IMR-90 (cell line): ENCODE data around the gene DUSP7. TPM values are rescaled to one million over a fixed set of nuclear protein-coding genes. Genes with fewer than 3 reads are reported as not detected.

Experiments
- ATAC-seq: fragments of 200-7000 bp; cut with Tn5 transposase; 2 replicates; pipeline ENCODE4 v1.9.1; 2020; ENCODE audit warnings: low read depth, mild to moderate bottlenecking, moderate library complexity
- BruUV-seq: library from RNA; stranded (reverse); fragments of 400-500 nt; replicated peaks from 2 replicates; lab custom pipeline; 2021; lab: Mats Ljungman, UMichigan
- CTCF ChIA-PET: fragments of 300-600 bp; formaldehyde crosslinking; extraction: SDS; loops from one replicate; lab custom pipeline; 2021; ENCODE audit warnings: antibody characterized with exemption; lab: Yijun Ruan, JAX
- POLR2A ChIA-PET: fragments of 300-600 bp; sonication (Branson Sonifier 250); formaldehyde crosslinking; loops from one replicate; lab custom pipeline; 2022; ENCODE audit warnings: antibody characterized with exemption; ENCODE audit not compliant: unreplicated experiment; lab: Charles Lee
- DNase-seq: peaks from one replicate; pipeline ENCODE4 v3.0.0; 2013
- H2AFZ ChIP-seq: replicated peaks from 2 replicates; pipeline ENCODE3; 2013; ENCODE audit warnings: low read length, mild to moderate bottlenecking; ENCODE audit not compliant: poor library complexity
- H2AK5ac ChIP-seq: 2 replicates; pipeline ENCODE4 v1.6.1; 2013; ENCODE audit warnings: low read depth, low read length, inconsistent platforms
- H2AK9ac ChIP-seq: replicated peaks from 2 replicates; pipeline ENCODE3; 2013; ENCODE audit warnings: mild to moderate bottlenecking, low read depth, low read length, moderate library complexity; ENCODE audit not compliant: poor library complexity
- H2BK120ac ChIP-seq: 2 replicates; pipeline ENCODE4 v1.6.1; 2013; ENCODE audit warnings: low read depth, low read length, inconsistent platforms
- H2BK15ac ChIP-seq: 3 replicates; pipeline ENCODE4 v1.6.1; 2013; ENCODE audit warnings: low read depth, low read length, inconsistent platforms
- H2BK20ac ChIP-seq: 2 replicates; pipeline ENCODE4 v1.6.1; 2013; ENCODE audit warnings: low read depth, mild to moderate bottlenecking, inconsistent platforms, low read length, moderate library complexity
- H2BK5ac ChIP-seq: 2 replicates; pipeline ENCODE4 v1.6.1; 2013; ENCODE audit warnings: mild to moderate bottlenecking, low read depth, low read length, inconsistent platforms; ENCODE audit not compliant: poor library complexity, severe bottlenecking
- H3K14ac ChIP-seq: replicated peaks from 2 replicates; pipeline ENCODE4 v1.6.1; 2013; ENCODE audit warnings: low read depth, low read length, inconsistent platforms
- H3K18ac ChIP-seq: 2 replicates; pipeline ENCODE4 v1.6.1; 2013; ENCODE audit warnings: low read depth, low read length, control low read depth
- H3K23ac ChIP-seq: 2 replicates; pipeline ENCODE4 v1.6.1; 2013; ENCODE audit warnings: low read depth, low read length, inconsistent platforms
- H3K27ac ChIP-seq: 2 replicates; pipeline ENCODE4 v1.5.1; 2013; ENCODE audit warnings: mild to moderate bottlenecking, control low read depth, low read length; ENCODE audit not compliant: insufficient read depth
- H3K27me3 ChIP-seq: 2 replicates; pipeline ENCODE4 v1.6.1; 2013; ENCODE audit warnings: low read length; ENCODE audit not compliant: control insufficient read depth, insufficient read depth
- H3K36me3 ChIP-seq: 2 replicates; pipeline ENCODE4 v1.6.1; 2013; ENCODE audit warnings: low read length, mixed read lengths; ENCODE audit not compliant: control insufficient read depth, insufficient read depth
- H3K4ac ChIP-seq: 2 replicates; pipeline ENCODE4 v1.6.1; 2013; ENCODE audit warnings: low read depth, low read length, inconsistent platforms
- H3K4me1 ChIP-seq: 2 replicates; pipeline ENCODE4 v1.6.1; 2013; ENCODE audit warnings: low read length, mixed read lengths; ENCODE audit not compliant: control insufficient read depth, insufficient read depth
- H3K4me2 ChIP-seq: 2 replicates; pipeline ENCODE4 v1.6.1; 2013; ENCODE audit warnings: low read depth, mild to moderate bottlenecking, control low read depth, low read length, moderate library complexity
- H3K4me3 ChIP-seq: 2 replicates; pipeline ENCODE4 v1.5.1; 2013; ENCODE audit warnings: low read depth, mild to moderate bottlenecking, control low read depth, low read length, moderate library complexity; ENCODE audit not compliant: insufficient read depth
- H3K56ac ChIP-seq: 2 replicates; pipeline ENCODE4 v1.6.1; 2013; ENCODE audit warnings: low read length, inconsistent platforms; ENCODE audit not compliant: insufficient read depth; ENCODE audit errors: extremely low read depth
- H3K79me1 ChIP-seq, 2 experiments: 2 replicates each; pipeline ENCODE4 v1.6.1; 2013; ENCODE audit warnings: low read length in 2 of 2, inconsistent platforms in 1 of 2, low read depth in 1 of 2
- H3K9ac ChIP-seq: 2 replicates; pipeline ENCODE4 v1.6.1; 2013; ENCODE audit warnings: low read depth, low read length, control low read depth
- H3K9me1 ChIP-seq: 2 replicates; pipeline ENCODE4 v1.6.1; 2013; ENCODE audit warnings: low read length, inconsistent platforms; ENCODE audit not compliant: insufficient read depth
- H3K9me3 ChIP-seq: 2 replicates; pipeline ENCODE4 v1.6.1; 2013; ENCODE audit warnings: low read length; ENCODE audit not compliant: control insufficient read depth, insufficient read depth
- H4K20me1 ChIP-seq: 2 replicates; pipeline ENCODE4 v1.6.1; 2013; ENCODE audit warnings: low read length, inconsistent platforms; ENCODE audit not compliant: insufficient read depth
- H4K5ac ChIP-seq: 2 replicates; pipeline ENCODE4 v1.6.1; 2013; ENCODE audit warnings: mild to moderate bottlenecking, low read depth, low read length, control low read depth
- H4K8ac ChIP-seq, 2 experiments: 2 replicates each; pipeline ENCODE4 v1.6.1; 2013; ENCODE audit warnings: low read depth in 2 of 2, low read length in 2 of 2, control low read depth in 1 of 2, inconsistent platforms in 1 of 2
- H4K91ac ChIP-seq: 2 replicates; pipeline ENCODE4 v1.6.1; 2013; ENCODE audit warnings: low read depth, low read length, inconsistent platforms; ENCODE audit not compliant: insufficient read depth
- BHLHE40 ChIP-seq: fragments of 150-350 bp; IDR thresholded peaks from 2 replicates; pipeline ENCODE4 v1.6.1; 2016; ENCODE audit warnings: mild to moderate bottlenecking, low read depth, low read length
- CEBPB ChIP-seq: IDR thresholded peaks from 2 replicates; pipeline ENCODE4 v1.6.1; 2012; ENCODE audit warnings: low read depth, low read length, improper control_type of control experiment
- CHD1 ChIP-seq: IDR thresholded peaks from 2 replicates; pipeline ENCODE4 v1.6.1; 2012; ENCODE audit warnings: low read depth, low read length, improper control_type of control experiment
- CTCF ChIP-seq: conservative IDR thresholded peaks from 2 replicates; pipeline ENCODE4 v1.5.1; 2012; ENCODE audit warnings: mild to moderate bottlenecking, low read depth, low read length, improper control_type of control experiment
- ELK1 ChIP-seq: fragments of 150-350 bp; IDR thresholded peaks from 2 replicates; pipeline ENCODE4 v1.6.1; 2016; ENCODE audit warnings: low read depth, mild to moderate bottlenecking, low read length, moderate library complexity, borderline replicate concordance
- FOS ChIP-seq: fragments of 150-350 bp; IDR thresholded peaks from 2 replicates; pipeline ENCODE4 v1.6.1; 2016; ENCODE audit warnings: low read depth, low read length
- MAFK ChIP-seq: IDR thresholded peaks from 2 replicates; pipeline ENCODE4 v1.6.1; 2012; ENCODE audit warnings: low read depth, low read length, improper control_type of control experiment
- MAZ ChIP-seq: IDR thresholded peaks from 2 replicates; pipeline ENCODE4 v1.6.1; 2012; ENCODE audit warnings: low read depth, mild to moderate bottlenecking, low read length, improper control_type of control experiment, moderate library complexity, borderline replicate concordance
- MXI1 ChIP-seq: IDR thresholded peaks from 2 replicates; pipeline ENCODE4 v1.6.1; 2012; ENCODE audit warnings: low read depth, mild to moderate bottlenecking, low read length, moderate library complexity, borderline replicate concordance
- NFE2L2 ChIP-seq: fragments of 150-350 bp; IDR thresholded peaks from 2 replicates; pipeline ENCODE4 v1.6.1; 2016; ENCODE audit warnings: low read depth, mild to moderate bottlenecking, low read length
- POLR2A ChIP-seq: IDR thresholded peaks from 2 replicates; pipeline ENCODE4 v1.6.1; 2012; ENCODE audit warnings: mild to moderate bottlenecking, low read depth, low read length
- RAD21 ChIP-seq: IDR thresholded peaks from 2 replicates; pipeline ENCODE4 v1.6.1; 2012; ENCODE audit warnings: low read length, improper control_type of control experiment
- RCOR1 ChIP-seq: IDR thresholded peaks from 2 replicates; pipeline ENCODE4 v1.6.1; 2012; ENCODE audit warnings: mild to moderate bottlenecking, low read length, improper control_type of control experiment; ENCODE audit not compliant: insufficient replicate concordance
- RFX5 ChIP-seq: IDR thresholded peaks from 2 replicates; pipeline ENCODE4 v1.8.0; 2012; ENCODE audit warnings: low read depth, mild to moderate bottlenecking, low read length, moderate library complexity
- SMC3 ChIP-seq: fragments of 150-350 bp; IDR thresholded peaks from 2 replicates; pipeline ENCODE4 v1.6.1; 2016; ENCODE audit warnings: low read depth, mild to moderate bottlenecking, antibody characterized with exemption, low read length, moderate library complexity
- USF2 ChIP-seq: fragments of 150-350 bp; IDR thresholded peaks from 2 replicates; pipeline ENCODE4 v1.6.1; 2017; ENCODE audit warnings: mild to moderate bottlenecking, antibody characterized with exemption, low read length, low read depth
- WGBS, 2 experiments: methylation state at CpG; one replicate each; pipeline versions ENCODE4 v1.1.5 to v1.1.7; 2013; ENCODE audit warnings: missing lambda C conversion rate in 2 of 2; ENCODE audit not compliant: insufficient read length in 1 of 2; ENCODE audit errors: extremely low coverage in 2 of 2; 5-methylcytosine and 5-hydroxymethylcytosine counted together
- dilution Hi-C: fragments of 300-500 bp; cut with HindIII; formaldehyde crosslinking; loops from one replicate; pipeline ENCODE4 v1.14.3; 2018; ENCODE audit warnings: low sequenced_read_pairs; ENCODE audit not compliant: unreplicated experiment
- in situ Hi-C: fragments of 300-500 bp; cut with MboI; formaldehyde crosslinking; loops from 3 replicates; pipeline ENCODE4 v1.14.3; 2019; ENCODE audit warnings: low sequenced_read_pairs, inconsistent platforms, mixed read lengths
- intact Hi-C: fragments of 100-400 bp; cut with micrococcal nuclease; formaldehyde crosslinking; loops from 2 replicates; pipeline ENCODE4 v1.10.0; 2022
- polyA plus RNA-seq, 3 experiments: library from polyadenylated mRNA; depleted of rRNA; stranded (reverse); fragments of >200 nt; gene quantifications; 2 replicates each; pipeline ENCODE4 v1.2.3, GENCODE V29; 2012; ENCODE audit warnings: low replicate concordance in 1 of 3
- total RNA-seq: library from RNA; depleted of rRNA; stranded (reverse); fragments of >200 nt; gene quantifications from 2 replicates; pipeline ENCODE4 v1.2.3, GENCODE V29; 2012

Gene DUSP7
- total and polyA plus RNA-seq, 2 of the 4 experiments (the other 2 are of a cell fraction), result 9.3 to 24.0 TPM

- no peak overlapping the region for H2AK9ac ChIP-seq
- H2BK15ac ChIP-seq, result no peak overlapping the region
- ChIA-PET POLR2A (interaction anchor here (0.5 kb wide), 1 partner anchor 51 kb away, joined by 3 read pairs; no protein-coding TSS in a partner anchor), CTCF (interaction anchor here (0.5 to 0.6 kb wide), 3 partner anchors 9 to 242 kb away, joined by 3 read pairs; partner anchors contain the start of gene WDR82)
- no peaks in the 10 kb centered on the region for H3K9me1 ChIP-seq
- H3K4me1 ChIP-seq, result no peaks in the 10 kb centered on the region
- no peak overlapping the region for H2AFZ ChIP-seq
- H2AK5ac ChIP-seq, result no peak overlapping the region
- no peaks in the 10 kb centered on the region; the same call in 1 of the 2 replicates for H3K27me3 ChIP-seq
- H3K4me2 ChIP-seq, result no peak overlapping the region
- no peak overlapping the region for H3K4me3 ChIP-seq
- H4K91ac ChIP-seq, result no peak overlapping the region
- no peak for ATAC-seq
- H3K23ac ChIP-seq, result no peak overlapping the region
- H4K20me1 ChIP-seq, result no peaks in the 10 kb centered on the region
- no TSS peak for BruUV-seq
- H3K4ac ChIP-seq, result no peak overlapping the region
- TF ChIP-seq POLR2A (no peak), CEBPB (no peak), SMC3 (no peak), CTCF (no peak), RAD21 (no peak), MXI1 (no peak), BHLHE40 (no peak), NFE2L2 (no peak), RCOR1 (no peak), USF2 (no peak), CHD1 (no peak), FOS (no peak), RFX5 (no peak), MAFK (no peak), ELK1 (no peak), MAZ (no peak)
- H3K56ac ChIP-seq, result no peak overlapping the region
- no peak overlapping the region for H2BK120ac ChIP-seq
- no peak overlapping the region for H2BK5ac ChIP-seq
- no peak overlapping the region for H4K5ac ChIP-seq
- 92% methylated on average over 2 of the region's 5 CpGs; no CpG with 5 or more reads in 1 of the 2 experiments for WGBS, 2 experiments
- H3K36me3 ChIP-seq, result no peaks in the 10 kb centered on the region
- no peaks in the 10 kb centered on the region for H3K9me3 ChIP-seq
- dilution Hi-C loops (no loop called here), in situ Hi-C loops (no loop called here), intact Hi-C loops (no loop called here)
- no peak overlapping the region for H3K14ac ChIP-seq
- H3K18ac ChIP-seq, result no peak overlapping the region
- H3K27ac ChIP-seq, result no peak overlapping the region
- H3K9ac ChIP-seq, result no peak overlapping the region
- H3K79me1 ChIP-seq, result no peaks in the 10 kb centered on the region
- DNase-seq, result no peak
- no peak overlapping the region for H2BK20ac ChIP-seq
- no peak overlapping the region for H4K8ac ChIP-seq
Measured at GRCh38 chr3:52036222-52036694, 20.1 kb downstream of the DUSP7 start.
